ENCODE measurements around the gene UBA1. TPM values are rescaled to one million over a fixed set of nuclear protein-coding genes. Genes with fewer than 3 reads are reported as not detected.

UBA1 gene
- total RNA-seq, 1 donor from 2014 or later, result 503 TPM

GRCh38 chrX:47169273-47169672, 24.4 kb upstream of the UBA1 start:
- Mint-ChIP-seq H3K9me3 (ENCODE audit: unreplicated experiment) (peaks cover 4% of the 10 kb centered on the region), H3K4me3 (ENCODE audit: unreplicated experiment) (no peak overlapping the region), H3K36me3 (ENCODE audit: unreplicated experiment) (no peaks in the 10 kb centered on the region), H3K27me3 (ENCODE audit: unreplicated experiment) (peaks cover 4% of the 10 kb centered on the region), H3K4me1 (ENCODE audit: low read depth, unreplicated experiment) (no peaks in the 10 kb centered on the region), H3K27ac (ENCODE audit: unreplicated experiment) (no peak overlapping the region)
- TF ChIP-seq, protein P1, sequence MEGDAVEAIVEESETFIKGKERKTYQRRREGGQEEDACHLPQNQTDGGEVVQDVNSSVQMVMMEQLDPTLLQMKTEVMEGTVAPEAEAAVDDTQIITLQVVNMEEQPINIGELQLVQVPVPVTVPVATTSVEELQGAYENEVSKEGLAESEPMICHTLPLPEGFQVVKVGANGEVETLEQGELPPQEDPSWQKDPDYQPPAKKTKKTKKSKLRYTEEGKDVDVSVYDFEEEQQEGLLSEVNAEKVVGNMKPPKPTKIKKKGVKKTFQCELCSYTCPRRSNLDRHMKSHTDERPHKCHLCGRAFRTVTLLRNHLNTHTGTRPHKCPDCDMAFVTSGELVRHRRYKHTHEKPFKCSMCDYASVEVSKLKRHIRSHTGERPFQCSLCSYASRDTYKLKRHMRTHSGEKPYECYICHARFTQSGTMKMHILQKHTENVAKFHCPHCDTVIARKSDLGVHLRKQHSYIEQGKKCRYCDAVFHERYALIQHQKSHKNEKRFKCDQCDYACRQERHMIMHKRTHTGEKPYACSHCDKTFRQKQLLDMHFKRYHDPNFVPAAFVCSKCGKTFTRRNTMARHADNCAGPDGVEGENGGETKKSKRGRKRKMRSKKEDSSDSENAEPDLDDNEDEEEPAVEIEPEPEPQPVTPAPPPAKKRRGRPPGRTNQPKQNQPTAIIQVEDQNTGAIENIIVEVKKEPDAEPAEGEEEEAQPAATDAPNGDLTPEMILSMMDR (IDR thresholded peaks at IDR 0.05; ENCODE audit: partially characterized antibody, unreplicated experiment), result no peak
- DNase-seq, result no peak

GRCh38 chrX:47169726-47170515, 23.7 kb upstream of the UBA1 start:
- TF ChIP-seq, protein P1 (IDR thresholded peaks at IDR 0.05; ENCODE audit: partially characterized antibody, unreplicated experiment), result no peak
- no peak for DNase-seq
- Mint-ChIP-seq H3K9me3 (ENCODE audit: unreplicated experiment) (peaks cover 4% of the 10 kb centered on the region), H3K4me3 (ENCODE audit: unreplicated experiment) (no peak overlapping the region), H3K36me3 (ENCODE audit: unreplicated experiment) (no peaks in the 10 kb centered on the region), H3K27me3 (ENCODE audit: unreplicated experiment) (peaks cover 4% of the 10 kb centered on the region), H3K27ac (ENCODE audit: unreplicated experiment) (no peak overlapping the region), H3K4me1 (ENCODE audit: low read depth, unreplicated experiment) (no peaks in the 10 kb centered on the region)

- H3K27ac Mint-ChIP-seq (ENCODE audit: unreplicated experiment), result no peak overlapping the region
- H3K9me3 Mint-ChIP-seq (ENCODE audit: unreplicated experiment), result peaks cover 4% of the 10 kb centered on the region
- peaks cover 4% of the 10 kb centered on the region for H3K27me3 Mint-ChIP-seq (ENCODE audit: unreplicated experiment)
- no peak for DNase-seq
- TF ChIP-seq, protein P1 (IDR thresholded peaks at IDR 0.05; ENCODE audit: partially characterized antibody, unreplicated experiment), result no peak
- H3K36me3 Mint-ChIP-seq (ENCODE audit: unreplicated experiment), result no peaks in the 10 kb centered on the region
- no peaks in the 10 kb centered on the region for H3K4me1 Mint-ChIP-seq (ENCODE audit: low read depth, unreplicated experiment)
- H3K4me3 Mint-ChIP-seq (ENCODE audit: unreplicated experiment), result no peak overlapping the region
Measured at GRCh38 chrX:47170861-47171692, 22.6 kb upstream of the UBA1 start.

GRCh38 chrX:47171996-47172395, 21.6 kb upstream of the UBA1 start:
- no peak for DNase-seq
- H3K27ac Mint-ChIP-seq (ENCODE audit: unreplicated experiment), result no peak overlapping the region
- H3K9me3 Mint-ChIP-seq (ENCODE audit: unreplicated experiment), result peaks cover 4% of the 10 kb centered on the region
- TF ChIP-seq, protein P1 (IDR thresholded peaks at IDR 0.05; ENCODE audit: partially characterized antibody, unreplicated experiment), result no peak
- no peaks in the 10 kb centered on the region for H3K4me1 Mint-ChIP-seq (ENCODE audit: low read depth, unreplicated experiment)
- no peak overlapping the region for H3K4me3 Mint-ChIP-seq (ENCODE audit: unreplicated experiment)
- H3K36me3 Mint-ChIP-seq (ENCODE audit: unreplicated experiment), result no peaks in the 10 kb centered on the region
- H3K27me3 Mint-ChIP-seq (ENCODE audit: unreplicated experiment), result peaks cover 4% of the 10 kb centered on the region

DNA sequence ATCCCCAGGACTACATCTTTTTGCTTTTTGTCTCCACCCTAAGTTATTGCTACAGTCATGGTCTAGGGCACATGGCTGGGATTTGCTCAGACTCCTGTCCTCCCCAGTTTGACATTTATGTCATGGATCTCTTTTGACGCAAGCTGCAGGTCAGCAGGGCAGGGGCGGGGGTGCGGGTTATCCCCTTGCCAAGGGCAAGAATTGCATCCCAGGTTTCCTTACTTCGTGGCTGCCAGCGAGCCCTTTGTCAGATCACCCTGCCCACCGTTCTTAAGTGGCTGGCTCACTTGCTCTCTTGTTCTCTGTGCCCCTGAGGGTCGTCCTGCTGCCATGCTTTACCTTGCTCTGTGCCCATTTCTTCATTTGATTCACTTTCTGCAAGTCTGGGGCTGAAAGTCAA, 21.1 kb upstream of the UBA1 start:
- H3K36me3 Mint-ChIP-seq (ENCODE audit: unreplicated experiment), result no peaks in the 10 kb centered on the region
- H3K4me3 Mint-ChIP-seq (ENCODE audit: unreplicated experiment), result no peak overlapping the region
- peaks cover 4% of the 10 kb centered on the region for H3K27me3 Mint-ChIP-seq (ENCODE audit: unreplicated experiment)
- H3K9me3 Mint-ChIP-seq (ENCODE audit: unreplicated experiment), result peaks cover 4% of the 10 kb centered on the region
- no peak overlapping the region for H3K27ac Mint-ChIP-seq (ENCODE audit: unreplicated experiment)
- DNase-seq, result no peak
- H3K4me1 Mint-ChIP-seq (ENCODE audit: low read depth, unreplicated experiment), result no peaks in the 10 kb centered on the region
- TF ChIP-seq, protein P1 (IDR thresholded peaks at IDR 0.05; ENCODE audit: partially characterized antibody, unreplicated experiment), result no peak

Data from glutamatergic neuron (in vitro differentiated cells).